Adrenal gland (tissue), 12 donors: ENCODE measurements around the gene MEAF6. TPM values are rescaled to one million over a fixed set of nuclear protein-coding genes. Genes with fewer than 3 reads are reported as not detected.

Experiments
- DNase-seq, 7 donors: peaks; one replicate each; pipeline ENCODE4 v3.0.0-alpha.2; 2019 to 2020
- H3K27ac ChIP-seq, 5 donors: fragments of 200-600 bp; sonication (generic) in 4 of 5; 1 replicate in 3 of 5; 2 replicates in 2 of 5; pipeline versions ENCODE4 v1.5.1 to v1.8.0; 2016 to 2020; ENCODE audit warnings: mild to moderate bottlenecking in 1 of 5
- H3K27me3 ChIP-seq: fragments of 200-600 bp; 2 replicates; pipeline ENCODE4 v1.8.0; 2021
- H3K36me3 ChIP-seq, 2 donors: fragments of 200-600 bp; replicated peaks in 1 of 2; 1 replicate in 1 of 2; 2 replicates in 1 of 2; pipeline versions ENCODE4 v1.5.1 to v1.8.0; 2018 to 2022
- H3K4me1 ChIP-seq, 2 donors: fragments of 200-600 bp; replicated peaks in 1 of 2; 1 replicate in 1 of 2; 2 replicates in 1 of 2; pipeline versions ENCODE4 v1.5.1 to v1.8.0; 2018 to 2021
- H3K4me3 ChIP-seq, 4 donors: fragments of 200-600 bp; sonication (generic) in 3 of 4; one replicate each; pipeline ENCODE4 v1.5.1; 2016 to 2018
- H3K9me3 ChIP-seq, 3 donors: fragments of 200-600 bp; sonication (generic) in 1 of 3; replicated peaks in 1 of 3; 1 replicate in 2 of 3; 2 replicates in 1 of 3; pipeline versions ENCODE4 v1.5.1 to v1.8.0; 2016 to 2021
- POLR2A ChIP-seq, 2 donors: fragments of 450-650 bp; IDR thresholded peaks; one replicate each; pipeline ENCODE4 v1.6.1; 2017; ENCODE audit warnings: antibody characterized with exemption in 2 of 2, mild to moderate bottlenecking in 2 of 2, moderate library complexity in 1 of 2
- WGBS, 4 donors: extraction: QIAGEN DNeasy Blood & Tissue Kit in 2 of 4; methylation state at CpG; one replicate each; pipeline versions ENCODE4 v1.1.5 to v1.1.7; 2013 to 2017; 5-methylcytosine and 5-hydroxymethylcytosine counted together
- intact Hi-C, 2 donors: fragments of 100-400 bp; cut with DNase I; formaldehyde crosslinking; loops; one replicate each; pipeline versions ENCODE4 v1.14.1 to v1.15.0; 2022 to 2023
- polyA plus RNA-seq, 3 donors: library from polyadenylated mRNA; stranded (reverse); fragments of 200-250 nt in 2 of 3; fragments of 350-450 nt in 1 of 3; fragmentation: Illumina TruSeq in 1 of 3; extraction: RNeasy Lipid Tissue Mini Kit (QIAGEN cat#74804) in 1 of 3; gene quantifications; one replicate each; pipeline ENCODE4 v1.2.3, GENCODE V29; 2013 to 2014
- total RNA-seq, 9 donors: library from RNA; depleted of rRNA in 4 of 9; stranded (reverse); fragments of >200 nt in 4 of 9; fragments of 120-200 nt in 1 of 9; fragmentation: NEBNext Ultra II Directional in 1 of 9; extraction: Animal tissue kit (Norgen Biotek cat#: 25700) in 1 of 9; gene quantifications; one replicate each; pipeline versions ENCODE4 v1.1.0 to v1.2.4, GENCODE V29; 2013 to 2023
- TF ChIP-seq, protein P1 (sequence below), 6 experiments: fragments of 450-650 bp in 4 of 6; fragments of 200-600 bp in 2 of 6; sonication (generic) in 1 of 6; IDR thresholded peaks; 1 replicate in 5 of 6; 2 replicates in 1 of 6; pipeline versions ENCODE4 v1.5.1 to v1.8.0; 2016 to 2021; ENCODE audit warnings: antibody characterized with exemption in 6 of 6, mild to moderate bottlenecking in 2 of 6, moderate library complexity in 1 of 6
- donor health status: healthy with polysubstance abuse.
- donor health status: Bipolar disorder and iron deficiency.
- donor health status: DM: yes; HTN: yes; CAD: no.
- donor health status: DM: no; HTN: no; CAD: no.
- donor health status: DM: no; HTN: no; CAD: no.
- donor health status: DM: yes; HTN: yes; CAD: no.

The MEAF6 gene
- total and polyA plus RNA-seq, 12 donors, result 37.8 to 74.5 (median 56.0) TPM

DNA sequence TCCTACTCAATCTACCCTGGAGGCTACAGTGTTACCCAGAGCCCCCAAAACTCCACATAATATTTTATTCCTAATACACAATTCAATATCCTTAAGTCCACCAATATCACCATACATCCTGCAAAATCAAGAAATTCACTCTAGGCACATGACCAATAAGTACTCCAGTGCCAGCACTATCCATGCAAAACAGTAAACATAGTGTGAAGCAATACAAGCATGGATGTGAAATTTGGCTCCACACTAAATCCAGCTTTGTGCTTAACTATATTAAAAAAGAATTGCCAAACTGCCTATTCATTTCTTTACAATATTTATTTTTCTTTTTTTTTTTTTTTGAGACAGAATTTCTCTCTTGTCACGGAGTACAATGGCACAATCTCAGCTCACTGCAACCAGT lies 3.0 kb upstream of the MEAF6 start:
- intact Hi-C loops, result no loop called here
- Histone ChIP-seq H3K27ac (no peak overlapping the region), H3K9me3 (no peaks in the 10 kb centered on the region), H3K4me1 (peaks cover 7 to 18% of the 10 kb centered on the region in 2 donors), H3K27me3 (no peaks in the 10 kb centered on the region), H3K4me3 (no peak overlapping the region), H3K36me3 (peaks cover 0 to 3% of the 10 kb centered on the region in 2 donors)
- TF ChIP-seq, protein P1, sequence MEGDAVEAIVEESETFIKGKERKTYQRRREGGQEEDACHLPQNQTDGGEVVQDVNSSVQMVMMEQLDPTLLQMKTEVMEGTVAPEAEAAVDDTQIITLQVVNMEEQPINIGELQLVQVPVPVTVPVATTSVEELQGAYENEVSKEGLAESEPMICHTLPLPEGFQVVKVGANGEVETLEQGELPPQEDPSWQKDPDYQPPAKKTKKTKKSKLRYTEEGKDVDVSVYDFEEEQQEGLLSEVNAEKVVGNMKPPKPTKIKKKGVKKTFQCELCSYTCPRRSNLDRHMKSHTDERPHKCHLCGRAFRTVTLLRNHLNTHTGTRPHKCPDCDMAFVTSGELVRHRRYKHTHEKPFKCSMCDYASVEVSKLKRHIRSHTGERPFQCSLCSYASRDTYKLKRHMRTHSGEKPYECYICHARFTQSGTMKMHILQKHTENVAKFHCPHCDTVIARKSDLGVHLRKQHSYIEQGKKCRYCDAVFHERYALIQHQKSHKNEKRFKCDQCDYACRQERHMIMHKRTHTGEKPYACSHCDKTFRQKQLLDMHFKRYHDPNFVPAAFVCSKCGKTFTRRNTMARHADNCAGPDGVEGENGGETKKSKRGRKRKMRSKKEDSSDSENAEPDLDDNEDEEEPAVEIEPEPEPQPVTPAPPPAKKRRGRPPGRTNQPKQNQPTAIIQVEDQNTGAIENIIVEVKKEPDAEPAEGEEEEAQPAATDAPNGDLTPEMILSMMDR (IDR thresholded peaks at IDR 0.05), result no peak
- no peak for TF ChIP-seq POLR2A (IDR thresholded peaks at IDR 0.05)
- DNase-seq, result no peak
- WGBS, 4 donors, result 81 to 86% (median 84%) methylated on average over 1 of the region's 1 CpG

DNA sequence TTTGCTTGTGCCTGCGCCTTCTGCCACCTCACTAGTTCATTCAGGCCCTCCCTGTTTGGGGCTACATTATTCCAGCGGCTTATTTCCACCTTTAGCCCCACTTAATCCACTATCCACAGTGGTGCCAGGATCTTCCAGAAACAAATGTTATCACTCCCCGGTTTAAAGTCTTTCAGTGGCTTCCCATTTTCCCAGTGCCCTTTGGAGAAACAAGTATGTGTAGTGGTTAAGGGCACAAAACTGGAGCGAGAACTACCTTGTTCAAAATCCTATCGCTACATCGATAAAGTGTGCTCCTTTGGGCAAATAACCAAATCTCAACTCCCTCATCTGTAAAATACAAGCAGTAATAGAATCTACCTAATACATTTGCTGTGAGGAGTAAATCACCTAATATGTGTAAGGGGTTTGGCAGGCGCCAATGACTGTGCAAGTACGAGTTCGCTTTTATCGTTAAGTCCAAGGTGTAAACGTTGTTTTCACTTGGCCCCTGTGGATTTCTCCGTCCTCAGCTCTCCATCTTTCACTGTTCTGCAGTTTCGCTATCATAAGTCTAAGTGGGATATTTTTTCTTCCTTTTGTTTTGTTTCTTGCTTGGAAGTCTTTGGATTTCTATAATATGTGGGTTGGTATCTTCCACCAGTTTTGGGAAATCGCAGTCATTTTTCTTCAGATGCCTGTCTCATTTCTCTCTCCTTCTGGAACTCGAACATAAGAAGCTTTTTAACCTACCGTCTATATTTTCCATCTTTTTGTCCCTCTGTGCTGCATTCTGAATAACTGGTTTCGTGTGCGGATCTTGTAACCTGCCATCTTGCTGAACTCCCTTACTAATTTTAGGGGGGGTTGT lies 844 bp upstream of the MEAF6 start:
- Histone ChIP-seq H3K4me1 (peaks cover 7 to 19% of the 10 kb centered on the region in 2 donors), H3K36me3 (peaks cover 0 to 19% of the 10 kb centered on the region in 2 donors), H3K27me3 (no peaks in the 10 kb centered on the region), H3K4me3 (peak overlapping the region in 3 of 4 donors; percentile 53 to 98 (median 65)), H3K27ac (peak overlapping the region; percentile 90 to 98 (median 96)), H3K9me3 (no peaks in the 10 kb centered on the region)
- intact Hi-C loops, result no loop called here
- 74 to 76% (median 75%) methylated on average over 18 of the region's 18 CpGs for WGBS, 4 donors
- no peak for TF ChIP-seq POLR2A (IDR thresholded peaks at IDR 0.05)
- TF ChIP-seq, protein P1 (IDR thresholded peaks at IDR 0.05), result no peak
- no peak for DNase-seq

DNA sequence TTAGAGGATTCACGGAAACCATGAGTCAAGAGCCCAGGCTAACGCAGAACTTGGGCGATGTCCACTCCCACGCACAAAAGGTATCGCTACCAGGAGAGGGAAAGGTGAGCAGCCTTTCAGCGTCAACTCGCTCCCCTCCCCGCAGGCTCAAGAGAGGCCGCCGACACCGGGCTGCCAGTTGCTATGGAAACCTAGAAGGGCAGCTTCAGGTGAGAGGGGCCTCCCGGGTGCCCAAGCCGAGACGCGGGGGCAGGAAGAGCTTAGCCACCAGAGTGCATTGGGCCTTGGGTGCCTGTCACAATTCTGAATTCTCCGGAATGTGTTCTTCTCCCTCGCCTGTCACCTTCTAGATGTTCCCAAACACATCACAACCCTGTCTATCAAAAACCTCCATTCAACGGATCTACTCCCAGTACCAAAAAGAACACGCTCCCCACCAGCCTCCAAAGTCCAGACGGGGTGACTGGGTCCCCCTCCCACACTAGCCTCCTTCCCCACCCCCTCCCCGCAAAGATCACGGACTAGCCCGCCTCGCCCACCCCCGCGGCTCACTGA lies 694 bp downstream of the MEAF6 start:
- peak overlapping the region; percentile 53 to 98 (median 72) for H3K4me3 ChIP-seq
- peaks cover 0 to 24% of the 10 kb centered on the region in 2 donors for H3K36me3 ChIP-seq
- H3K27me3 ChIP-seq, result no peaks in the 10 kb centered on the region
- peak overlapping the region; percentile 90 to 98 (median 96) for H3K27ac ChIP-seq
- H3K9me3 ChIP-seq, result no peaks in the 10 kb centered on the region
- WGBS, 4 donors, result 3 to 6% (median 4%) methylated on average over 16 to 26 of the region's 26 CpGs
- intact Hi-C loops, result no loop called here
- no peak for TF ChIP-seq POLR2A (IDR thresholded peaks at IDR 0.05)
- TF ChIP-seq, protein P1 (IDR thresholded peaks at IDR 0.05), result no peak
- peaks cover 7 to 19% of the 10 kb centered on the region in 2 donors for H3K4me1 ChIP-seq
- peak in 5 of 7 donors; percentile 18 to 61 (median 30) for DNase-seq

GRCh38 chr1:37509181-37509580 lies 5.4 kb downstream of the MEAF6 start:
- no peaks in the 10 kb centered on the region for H3K27me3 ChIP-seq
- DNase-seq, result no peak
- no peak overlapping the region for H3K27ac ChIP-seq
- intact Hi-C loops, result no loop called here
- peaks cover 0 to 48% of the 10 kb centered on the region in 2 donors for H3K36me3 ChIP-seq
- H3K4me1 ChIP-seq, result peaks cover 7 to 15% of the 10 kb centered on the region in 2 donors
- H3K9me3 ChIP-seq, result no peaks in the 10 kb centered on the region
- no peak overlapping the region for H3K4me3 ChIP-seq
- no peak for TF ChIP-seq POLR2A (IDR thresholded peaks at IDR 0.05)
- TF ChIP-seq, protein P1 (IDR thresholded peaks at IDR 0.05), result no peak
- WGBS, 4 donors, result 83 to 89% (median 87%) methylated on average over 4 of the region's 4 CpGs
